Gastrocnemius medialis (tissue), 4 donors: ENCODE measurements around the gene RFTN1.

Experiments used
- POLR2A ChIP-seq, 2 donors: fragments of 450-650 bp; IDR thresholded peaks; one replicate each; pipeline ENCODE4 v1.6.1; 2017; ENCODE audit warnings: antibody characterized with exemption in 2 of 2, mild to moderate bottlenecking in 2 of 2, moderate library complexity in 2 of 2
- TF ChIP-seq, protein P1 (sequence below), 5 experiments: fragments of 450-650 bp in 3 of 5; fragments of 200-600 bp in 2 of 5; sonication (generic) in 2 of 5; IDR thresholded peaks in 4 of 5; conservative IDR thresholded peaks in 1 of 5; 1 replicate in 4 of 5; 2 replicates in 1 of 5; pipeline ENCODE4 v1.5.1; 2016 to 2019; ENCODE audit warnings: antibody characterized with exemption in 5 of 5, mild to moderate bottlenecking in 3 of 5, moderate library complexity in 3 of 5

DNA sequence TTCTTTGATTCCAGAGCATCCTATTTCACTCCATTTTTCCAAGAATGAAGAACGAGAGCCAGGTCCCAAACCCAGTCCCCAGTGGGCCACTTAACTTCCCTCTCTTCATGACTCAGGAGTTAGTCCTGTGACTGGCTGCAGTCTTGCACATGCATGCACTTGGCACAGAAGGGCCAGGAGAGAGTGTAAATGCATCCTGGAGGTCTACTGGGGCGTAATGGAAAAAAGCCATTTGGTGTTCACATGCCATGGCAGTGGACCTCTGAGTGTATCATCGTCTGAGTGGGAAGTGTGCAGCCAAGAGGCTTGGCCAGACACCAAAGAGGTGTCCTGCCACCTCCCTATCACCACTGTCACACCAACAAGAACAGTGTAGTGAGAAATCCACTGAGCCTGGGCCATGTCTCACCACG, 15.1 kb upstream of the RFTN1 start:
- TF ChIP-seq, protein P1, sequence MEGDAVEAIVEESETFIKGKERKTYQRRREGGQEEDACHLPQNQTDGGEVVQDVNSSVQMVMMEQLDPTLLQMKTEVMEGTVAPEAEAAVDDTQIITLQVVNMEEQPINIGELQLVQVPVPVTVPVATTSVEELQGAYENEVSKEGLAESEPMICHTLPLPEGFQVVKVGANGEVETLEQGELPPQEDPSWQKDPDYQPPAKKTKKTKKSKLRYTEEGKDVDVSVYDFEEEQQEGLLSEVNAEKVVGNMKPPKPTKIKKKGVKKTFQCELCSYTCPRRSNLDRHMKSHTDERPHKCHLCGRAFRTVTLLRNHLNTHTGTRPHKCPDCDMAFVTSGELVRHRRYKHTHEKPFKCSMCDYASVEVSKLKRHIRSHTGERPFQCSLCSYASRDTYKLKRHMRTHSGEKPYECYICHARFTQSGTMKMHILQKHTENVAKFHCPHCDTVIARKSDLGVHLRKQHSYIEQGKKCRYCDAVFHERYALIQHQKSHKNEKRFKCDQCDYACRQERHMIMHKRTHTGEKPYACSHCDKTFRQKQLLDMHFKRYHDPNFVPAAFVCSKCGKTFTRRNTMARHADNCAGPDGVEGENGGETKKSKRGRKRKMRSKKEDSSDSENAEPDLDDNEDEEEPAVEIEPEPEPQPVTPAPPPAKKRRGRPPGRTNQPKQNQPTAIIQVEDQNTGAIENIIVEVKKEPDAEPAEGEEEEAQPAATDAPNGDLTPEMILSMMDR (IDR thresholded peaks at IDR 0.05 in 4 of 5, conservative IDR thresholded peaks at IDR 0.05 in 1 of 5): no peak
- TF ChIP-seq POLR2A (IDR thresholded peaks at IDR 0.05): no peak
